Lung (tissue), 12 donors: Measurements from ENCODE around the gene RALA. TPM values are rescaled to one million over a fixed set of nuclear protein-coding genes. Genes with fewer than 3 reads are reported as not detected.

Experiments
- ATAC-seq: fragments of 200-7000 bp; cut with Tn5 transposase; one replicate; pipeline ENCODE4 v1.9.1; 2020; ENCODE audit warnings: moderate number of reproducible peaks; ENCODE audit not compliant: insufficient read depth, low FRiP score
- DNase-seq, 3 donors: peaks; one replicate each; pipeline ENCODE4 v3.0.0-alpha.2; 2013 to 2017
- H3K27ac ChIP-seq, 2 donors: one replicate each; pipeline ENCODE4 v1.5.1; 2013; ENCODE audit warnings: mild to moderate bottlenecking in 2 of 2, moderate library complexity in 2 of 2, control low read depth in 1 of 2, inconsistent platforms in 1 of 2, low read depth in 1 of 2, low read length in 1 of 2
- H3K27me3 ChIP-seq, 3 donors: one replicate each; pipeline ENCODE4 v1.5.1; 2013; ENCODE audit warnings: low read length in 2 of 3; ENCODE audit not compliant: control insufficient read depth in 3 of 3, insufficient read depth in 3 of 3
- H3K36me3 ChIP-seq, 4 donors: one replicate each; pipeline ENCODE4 v1.5.1; 2013; ENCODE audit warnings: low read length in 4 of 4, mild to moderate bottlenecking in 1 of 4, moderate library complexity in 1 of 4; ENCODE audit not compliant: control insufficient read depth in 4 of 4, insufficient read depth in 4 of 4
- H3K4me1 ChIP-seq, 5 donors: one replicate each; pipeline ENCODE4 v1.5.1; 2013; ENCODE audit warnings: low read length in 5 of 5, mild to moderate bottlenecking in 2 of 5, moderate library complexity in 1 of 5; ENCODE audit not compliant: control insufficient read depth in 5 of 5, insufficient read depth in 5 of 5
- H3K4me3 ChIP-seq: one replicate; pipeline ENCODE4 v1.5.1; 2013; ENCODE audit warnings: mild to moderate bottlenecking, control low read depth, moderate library complexity
- H3K9ac ChIP-seq, 2 donors: one replicate each; pipeline ENCODE4 v1.5.1; 2013; ENCODE audit warnings: low read length in 2 of 2, control low read depth in 1 of 2; ENCODE audit not compliant: insufficient read depth in 1 of 2
- H3K9me3 ChIP-seq, 4 donors: one replicate each; pipeline ENCODE4 v1.5.1; 2013; ENCODE audit warnings: low read length in 3 of 4, mild to moderate bottlenecking in 1 of 4, moderate library complexity in 1 of 4; ENCODE audit not compliant: control insufficient read depth in 4 of 4, insufficient read depth in 3 of 4
- CTCF ChIP-seq: IDR thresholded peaks from 2 replicates; pipeline ENCODE4 v1.5.1; 2012; ENCODE audit warnings: mild to moderate bottlenecking; ENCODE audit errors: control extremely low read depth, extremely low read depth
- WGBS, 2 donors: extraction: QIAGEN DNeasy Blood & Tissue Kit; methylation state at CpG; one replicate each; pipeline ENCODE4 v1.1.7; 2013; 5-methylcytosine and 5-hydroxymethylcytosine counted together
- polyA plus RNA-seq, 2 donors: library from polyadenylated mRNA; stranded (reverse); fragments of 200-250 nt; gene quantifications; one replicate each; pipeline ENCODE4 v1.2.1, GENCODE V29; 2013
- total RNA-seq, 2 donors: library from RNA; depleted of rRNA in 1 of 2; stranded (reverse); fragments of >200 nt in 1 of 2; gene quantifications; one replicate each; pipeline ENCODE4 v1.2.1, GENCODE V29; 2014 to 2021
- donor health status: control.
- donor health status: control.
- donor health status: Bipolar disorder and iron deficiency.
- donor health status: healthy.
- donor health status: DM: yes; HTN: yes; CAD: no.

RALA gene
- total and polyA plus RNA-seq, 4 donors: 29.5 to 41.0 (median 30.6) TPM

GRCh38 chr7:39620486-39620885 lies 2.9 kb upstream of the RALA start:
- H3K27me3 ChIP-seq: no peaks in the 10 kb centered on the region
- TF ChIP-seq CTCF: no peak
- H3K27ac ChIP-seq: no peak overlapping the region
- H3K4me1 ChIP-seq: peaks cover 0 to 26% (median 6%) of the 10 kb centered on the region in 5 donors
- no peak for DNase-seq
- no peak overlapping the region for H3K9ac ChIP-seq
- ATAC-seq: no peak
- no peaks in the 10 kb centered on the region for H3K36me3 ChIP-seq
- H3K4me3 ChIP-seq: no peak overlapping the region
- H3K9me3 ChIP-seq: no peaks in the 10 kb centered on the region

DNA sequence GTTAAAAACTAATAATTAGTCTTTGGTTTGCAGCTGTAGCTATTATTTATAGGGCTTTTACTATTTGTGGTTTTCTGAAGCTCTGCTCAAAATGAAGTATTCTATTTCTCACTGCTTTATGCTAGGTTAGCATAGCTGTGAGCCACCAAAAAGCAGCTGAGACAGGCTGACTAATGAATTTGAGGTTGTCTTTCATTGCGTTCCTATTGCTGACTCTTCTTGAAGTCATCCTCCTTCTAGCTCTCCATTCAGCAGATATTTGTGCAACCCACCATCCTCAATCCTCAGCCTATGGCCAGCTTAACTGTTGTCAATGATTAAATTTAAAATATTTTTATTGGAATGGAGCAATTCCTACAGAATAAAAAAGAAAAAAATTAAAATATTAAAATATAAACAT lies 2.1 kb upstream of the RALA start:
- no peak for TF ChIP-seq CTCF
- H3K4me3 ChIP-seq: no peak overlapping the region
- H3K27ac ChIP-seq: no peak overlapping the region
- peaks cover 0 to 33% (median 9%) of the 10 kb centered on the region in 5 donors for H3K4me1 ChIP-seq
- no peak for DNase-seq
- no peaks in the 10 kb centered on the region for H3K9me3 ChIP-seq
- H3K9ac ChIP-seq: no peak overlapping the region
- ATAC-seq: no peak
- H3K36me3 ChIP-seq: no peaks in the 10 kb centered on the region
- H3K27me3 ChIP-seq: no peaks in the 10 kb centered on the region
- 78 to 94% methylated on average over 1 of the region's 1 CpG for WGBS, 2 donors

DNA sequence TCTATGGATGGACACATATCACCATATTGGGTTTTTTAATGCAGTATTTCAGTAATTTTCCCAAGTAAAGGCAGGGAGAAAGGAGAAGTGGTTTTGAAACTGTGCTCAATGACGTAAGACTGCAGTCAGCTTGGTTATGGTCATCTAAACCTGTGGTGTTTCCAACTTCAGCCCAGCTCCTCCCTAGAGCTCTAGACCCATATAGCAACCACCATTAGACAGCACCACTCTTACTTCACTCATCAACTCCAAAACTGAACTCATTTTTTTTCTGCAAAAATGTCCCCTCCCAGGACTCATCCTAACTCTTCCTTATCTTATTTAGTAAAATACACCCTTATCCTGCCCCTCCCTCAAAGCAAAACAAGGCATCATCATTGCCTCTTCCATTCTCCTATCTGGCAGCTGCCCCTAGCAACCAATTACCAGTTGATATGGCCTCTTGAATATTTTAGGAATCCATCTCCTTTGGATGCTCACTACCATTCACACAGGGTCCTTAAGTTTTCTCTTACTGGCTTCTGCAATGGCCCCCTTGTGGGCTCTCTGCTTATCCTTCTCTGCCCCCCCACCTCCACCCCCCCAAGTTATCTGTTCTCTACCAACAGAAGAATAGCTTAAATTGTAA lies 1.5 kb upstream of the RALA start:
- H3K27ac ChIP-seq: no peak overlapping the region
- no peak overlapping the region for H3K4me3 ChIP-seq
- H3K4me1 ChIP-seq: peaks cover 0 to 36% (median 9%) of the 10 kb centered on the region in 5 donors
- H3K9me3 ChIP-seq: no peaks in the 10 kb centered on the region
- no peaks in the 10 kb centered on the region for H3K27me3 ChIP-seq
- no peak for TF ChIP-seq CTCF
- 27 to 80% methylated on average over 1 of the region's 1 CpG for WGBS, 2 donors
- no peak overlapping the region for H3K9ac ChIP-seq
- ATAC-seq (no peak), DNase-seq (no peak)
- H3K36me3 ChIP-seq: no peaks in the 10 kb centered on the region

DNA sequence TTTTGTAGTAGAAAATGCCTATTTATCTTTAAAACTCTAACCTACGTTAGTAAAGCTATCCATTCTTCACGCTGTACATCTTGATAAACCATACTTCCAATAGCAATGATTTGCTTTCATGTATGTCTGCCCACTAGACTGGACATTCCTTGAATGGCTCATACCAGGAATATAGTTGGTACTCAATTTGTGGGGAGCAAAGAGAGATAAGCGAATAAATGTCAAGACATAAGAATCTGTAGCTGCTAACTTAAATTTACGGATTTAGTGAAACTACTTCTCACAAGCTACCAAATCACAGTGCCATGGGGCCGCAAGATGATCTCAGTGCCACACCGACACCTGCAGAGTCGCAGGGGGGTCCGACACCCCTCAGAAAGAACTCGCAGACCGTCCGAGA lies 763 bp upstream of the RALA start:
- Histone ChIP-seq H3K27me3 (no peaks in the 10 kb centered on the region), H3K9ac (peak overlapping the region; percentile 54 to 89), H3K27ac (peak overlapping the region; percentile 91 to 96), H3K4me1 (peaks cover 0 to 36% (median 9%) of the 10 kb centered on the region in 5 donors), H3K4me3 (peak overlapping the region; percentile 98), H3K9me3 (no peaks in the 10 kb centered on the region), H3K36me3 (no peaks in the 10 kb centered on the region)
- ATAC-seq: no peak
- 57 to 65% methylated on average over 11 of the region's 11 CpGs for WGBS, 2 donors
- no peak for DNase-seq
- no peak for TF ChIP-seq CTCF
